ENCODE data around the gene SHOC1. TPM values are rescaled to one million over a fixed set of nuclear protein-coding genes. Genes with fewer than 3 reads are reported as not detected.
A peak's percentile ranks its signal among the peaks of the same experiment; 100 is the strongest.

The SHOC1 gene
- total and polyA plus RNA-seq, 12 donors, result 0.11 to 8.2 (median 3.2) TPM

DNA sequence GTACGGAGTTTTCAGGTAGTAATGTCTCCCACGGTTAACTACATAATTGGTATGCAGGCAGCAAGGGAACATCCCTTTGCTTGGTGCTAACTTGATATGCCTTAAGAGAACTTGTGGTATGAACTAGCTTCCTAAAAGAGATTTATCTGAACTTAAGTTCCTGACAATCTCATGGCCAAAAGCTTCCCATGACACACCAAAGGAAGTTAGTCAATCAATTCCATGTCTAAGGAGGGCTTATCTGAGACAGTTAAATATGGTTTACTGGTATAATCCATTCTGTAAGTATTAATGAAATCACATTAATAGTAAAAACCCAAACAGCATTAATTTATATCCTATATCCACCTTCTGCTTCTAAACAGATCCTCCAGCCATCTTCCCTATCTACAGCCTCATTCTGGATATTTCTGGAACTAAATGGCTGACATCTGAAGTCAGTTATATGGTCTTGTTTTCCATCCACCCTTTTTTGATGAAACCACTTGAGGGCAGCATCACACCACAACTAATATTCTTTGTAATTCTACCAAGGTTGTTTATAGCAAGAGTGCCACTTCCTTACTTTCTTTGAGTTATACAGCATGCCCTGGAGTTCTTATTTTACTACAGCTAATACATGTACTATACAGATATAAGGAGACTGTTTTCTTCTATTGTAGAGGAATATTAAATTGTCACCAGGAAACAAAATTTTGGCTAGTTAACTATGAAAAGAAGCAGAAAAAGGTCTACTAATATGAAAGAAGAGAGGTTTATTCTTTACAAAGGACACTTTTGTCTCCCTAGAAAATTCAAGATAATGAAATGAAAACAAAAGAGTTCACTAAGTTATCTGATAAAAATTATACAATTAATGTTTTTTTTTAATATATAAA lies 34.7 kb downstream of the SHOC1 start:
- Histone ChIP-seq H3K27me3 (no peaks in the 10 kb centered on the region), H3K27ac (peak overlapping the region in 1 of 5 donors; percentile 10), H3K9me3 (replicated peaks in 1 of 3) (no peaks in the 10 kb centered on the region), H3K4me3 (no peak overlapping the region), H3K36me3 (replicated peaks in 1 of 2) (no peaks in the 10 kb centered on the region), H3K4me1 (replicated peaks in 1 of 2) (peaks cover 0 to 5% of the 10 kb centered on the region in 2 donors)
- peak; percentile 29 to 71 (median 64) for DNase-seq
- no peak for TF ChIP-seq POLR2A (IDR thresholded peaks at IDR 0.05)
- TF ChIP-seq, protein P1, sequence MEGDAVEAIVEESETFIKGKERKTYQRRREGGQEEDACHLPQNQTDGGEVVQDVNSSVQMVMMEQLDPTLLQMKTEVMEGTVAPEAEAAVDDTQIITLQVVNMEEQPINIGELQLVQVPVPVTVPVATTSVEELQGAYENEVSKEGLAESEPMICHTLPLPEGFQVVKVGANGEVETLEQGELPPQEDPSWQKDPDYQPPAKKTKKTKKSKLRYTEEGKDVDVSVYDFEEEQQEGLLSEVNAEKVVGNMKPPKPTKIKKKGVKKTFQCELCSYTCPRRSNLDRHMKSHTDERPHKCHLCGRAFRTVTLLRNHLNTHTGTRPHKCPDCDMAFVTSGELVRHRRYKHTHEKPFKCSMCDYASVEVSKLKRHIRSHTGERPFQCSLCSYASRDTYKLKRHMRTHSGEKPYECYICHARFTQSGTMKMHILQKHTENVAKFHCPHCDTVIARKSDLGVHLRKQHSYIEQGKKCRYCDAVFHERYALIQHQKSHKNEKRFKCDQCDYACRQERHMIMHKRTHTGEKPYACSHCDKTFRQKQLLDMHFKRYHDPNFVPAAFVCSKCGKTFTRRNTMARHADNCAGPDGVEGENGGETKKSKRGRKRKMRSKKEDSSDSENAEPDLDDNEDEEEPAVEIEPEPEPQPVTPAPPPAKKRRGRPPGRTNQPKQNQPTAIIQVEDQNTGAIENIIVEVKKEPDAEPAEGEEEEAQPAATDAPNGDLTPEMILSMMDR (IDR thresholded peaks at IDR 0.05), result peak; percentile 67 to 88 (median 78)
- intact Hi-C loops (cut with DNase I), result loop anchor here (2.0 to 10.0 kb wide), 3 partner anchors 135 to 315 kb away; partner anchors contain the start of gene UGCG (in 1 of the 2)
- WGBS, 4 donors, result 75 to 84% (median 81%) methylated on average over 2 of the region's 2 CpGs

DNA sequence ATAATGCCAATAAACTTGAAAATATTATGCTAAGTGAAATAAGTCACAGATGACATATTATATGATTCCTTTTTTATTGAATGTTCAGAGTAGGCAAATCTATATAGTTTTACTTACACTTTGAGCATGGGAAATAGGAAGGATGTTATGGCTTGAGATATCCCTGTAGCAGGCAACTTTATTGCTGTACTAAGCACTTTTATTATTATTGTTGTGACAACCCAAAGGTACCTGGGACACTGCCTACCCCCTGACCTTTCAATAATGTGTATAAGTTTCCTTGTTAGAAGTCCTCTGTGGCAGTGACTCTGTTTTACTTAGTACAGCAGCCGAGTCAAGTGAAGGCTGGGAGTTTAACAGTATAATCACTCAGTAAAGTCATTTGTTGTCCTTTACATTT lies 39.9 kb downstream of the SHOC1 start:
- WGBS, 4 donors, result 76 to 90% (median 85%) methylated on average over 1 of the region's 1 CpG
- no peak for DNase-seq
- no peak for TF ChIP-seq POLR2A (IDR thresholded peaks at IDR 0.05)
- TF ChIP-seq, protein P1 (IDR thresholded peaks at IDR 0.05), result no peak
- intact Hi-C loops (cut with DNase I), result loop anchor here in 1 of 2 donors (10.0 kb wide), 1 partner anchor 320 kb away; no protein-coding TSS in a partner anchor
- Histone ChIP-seq H3K4me1 (replicated peaks in 1 of 2) (no peaks in the 10 kb centered on the region), H3K36me3 (replicated peaks in 1 of 2) (no peaks in the 10 kb centered on the region), H3K27ac (no peak overlapping the region), H3K27me3 (no peaks in the 10 kb centered on the region), H3K9me3 (replicated peaks in 1 of 3) (no peaks in the 10 kb centered on the region), H3K4me3 (no peak overlapping the region)

DNA sequence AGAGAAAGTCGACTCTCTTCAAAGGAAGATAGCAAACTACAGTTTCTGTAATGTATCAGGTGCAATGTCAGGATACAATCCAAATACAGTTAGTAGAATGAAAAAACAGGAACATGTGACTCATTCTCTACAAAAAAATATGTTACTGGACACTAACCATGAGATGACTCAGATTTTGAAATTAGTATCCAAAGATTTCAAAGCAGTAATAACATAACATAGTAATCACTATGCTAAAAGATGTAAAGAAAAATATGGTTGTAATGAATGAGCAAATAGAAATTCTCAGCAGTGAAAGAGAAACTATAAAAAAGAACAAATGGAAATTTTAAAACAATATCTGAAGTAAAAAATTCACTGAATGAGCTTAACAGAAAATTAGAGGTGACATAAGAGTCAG lies 42.3 kb downstream of the SHOC1 start:
- Histone ChIP-seq H3K9me3 (replicated peaks in 1 of 3) (no peaks in the 10 kb centered on the region), H3K4me3 (no peak overlapping the region), H3K27me3 (no peaks in the 10 kb centered on the region), H3K4me1 (replicated peaks in 1 of 2) (no peaks in the 10 kb centered on the region), H3K36me3 (replicated peaks in 1 of 2) (no peaks in the 10 kb centered on the region), H3K27ac (no peak overlapping the region)
- DNase-seq, result no peak
- 81 to 89% (median 89%) methylated on average over 1 of the region's 1 CpG for WGBS, 4 donors
- TF ChIP-seq, protein P1 (IDR thresholded peaks at IDR 0.05), result no peak
- no peak for TF ChIP-seq POLR2A (IDR thresholded peaks at IDR 0.05)
- intact Hi-C loops (cut with DNase I), result loop anchor here in 1 of 2 donors (10.0 kb wide), 1 partner anchor 322 kb away; no protein-coding TSS in a partner anchor

Small RNAs within 50 kb of the gene (small RNA-seq; reads per million reads assigned to genes)
- 0 reads per million in 2 donors for gene RNU6-1013P

Other genes with a start within 250 kb of the SHOC1 start
- gene PTGR1, start 195.3 kb downstream of the SHOC1 start, total RNA-seq, result 100 to 1,000 TPM in 7 of 9 donors, 10 to 100 TPM in 2; 37.0 to 170 (median 129) TPM
- gene PTGR1, start 195.3 kb downstream of the SHOC1 start, polyA plus RNA-seq, result 100 to 1,000 TPM in 1 of 3 donors, 10 to 100 TPM in 2; 30.7 to 121 (median 42.7) TPM
- gene DNAJC25, start 163.6 kb downstream of the SHOC1 start, total RNA-seq, result 10 to 100 TPM; 13.4 to 29.8 (median 16.6) TPM
- gene DNAJC25, start 163.6 kb downstream of the SHOC1 start, polyA plus RNA-seq, result 10 to 100 TPM in 2 of 3 donors, 1 to 10 TPM in 1; 9.1 to 36.0 (median 10.9) TPM
- gene GNG10, start 133.3 kb downstream of the SHOC1 start, total RNA-seq, result 100 to 1,000 TPM in 1 of 9 donors, 10 to 100 TPM in 8; 23.6 to 127 (median 57.6) TPM
- 10 to 100 TPM; 37.2 to 69.5 (median 53.4) TPM for gene GNG10, start 133.3 kb downstream of the SHOC1 start, polyA plus RNA-seq
- 100 to 1,000 TPM in 4 of 9 donors, 10 to 100 TPM in 5; 41.4 to 139 (median 95.1) TPM for gene UGCG, start 101.9 kb upstream of the SHOC1 start, total RNA-seq
- 10 to 100 TPM; 48.7 to 95.9 (median 68.9) TPM for gene UGCG, start 101.9 kb upstream of the SHOC1 start, polyA plus RNA-seq